Stimulated activated naive B cell treated with anti-CD40 and anti-IgM and Interleukin-4, amounts not matched to agents 10 μg/mL and 1 μg/mL and 100 μg/mL, for 72 hours (primary cell): ENCODE results near the gene GUCY1A2.

Experiments
- ATAC-seq, 2 donors: fragments of 150-1000 bp; cut with Tn5 transposase; replicated peaks; 2 replicates each; pipeline ENCODE4 v1.10.0; 2021; ENCODE audit warnings: moderate library complexity in 1 of 2
- DNase-seq: peaks from one replicate; pipeline ENCODE4 v3.0.0; 2021
- H3K27ac Mint-ChIP-seq: one replicate; pipeline ENCODE4 v1.8.0; 2022; ENCODE audit warnings: mild to moderate bottlenecking, mixed read lengths
- H3K27me3 Mint-ChIP-seq, 2 donors: one replicate each; pipeline ENCODE4 v1.8.0; 2022; ENCODE audit warnings: mixed read lengths in 2 of 2
- H3K36me3 Mint-ChIP-seq, 2 donors: one replicate each; pipeline ENCODE4 v1.8.0; 2022; ENCODE audit warnings: mixed read lengths in 2 of 2, mild to moderate bottlenecking in 1 of 2
- H3K4me1 Mint-ChIP-seq, 2 donors: one replicate each; pipeline ENCODE4 v1.8.0; 2022; ENCODE audit warnings: mixed read lengths in 2 of 2, mild to moderate bottlenecking in 1 of 2
- H3K4me3 Mint-ChIP-seq, 2 donors: one replicate each; pipeline ENCODE4 v1.8.0; 2022; ENCODE audit warnings: mild to moderate bottlenecking in 2 of 2, mixed read lengths in 2 of 2, moderate library complexity in 1 of 2
- H3K9me3 Mint-ChIP-seq, 2 donors: one replicate each; pipeline ENCODE4 v1.8.0; 2022; ENCODE audit warnings: mixed read lengths in 2 of 2, mild to moderate bottlenecking in 1 of 2

Gene GUCY1A2

GRCh38 chr11:106691807-106692365, 326.4 kb downstream of the GUCY1A2 start:
- H3K27ac Mint-ChIP-seq = no peak overlapping the region
- no peak overlapping the region for H3K4me3 Mint-ChIP-seq
- no peaks in the 10 kb centered on the region for H3K27me3 Mint-ChIP-seq
- DNase-seq (no peak), ATAC-seq (no peak)
- no peaks in the 10 kb centered on the region for H3K36me3 Mint-ChIP-seq
- H3K9me3 Mint-ChIP-seq = peaks cover 0 to 4% of the 10 kb centered on the region in 2 donors
- H3K4me1 Mint-ChIP-seq = no peaks in the 10 kb centered on the region

GRCh38 chr11:106690923-106691322, 327.4 kb downstream of the GUCY1A2 start:
- no peak for ATAC-seq
- Mint-ChIP-seq H3K9me3 (peaks cover 0 to 4% of the 10 kb centered on the region in 2 donors), H3K36me3 (no peaks in the 10 kb centered on the region), H3K4me3 (no peak overlapping the region), H3K4me1 (no peaks in the 10 kb centered on the region), H3K27ac (no peak overlapping the region), H3K27me3 (no peaks in the 10 kb centered on the region)
- DNase-seq = no peak

- Mint-ChIP-seq H3K4me3 (no peak overlapping the region), H3K9me3 (peaks cover 0 to under 1% of the 10 kb centered on the region in 2 donors), H3K4me1 (no peaks in the 10 kb centered on the region), H3K27me3 (no peaks in the 10 kb centered on the region), H3K27ac (no peak overlapping the region), H3K36me3 (no peaks in the 10 kb centered on the region)
- ATAC-seq (no peak), DNase-seq (no peak)
These were observed 333.3 kb downstream of the GUCY1A2 start for GRCh38 chr11:106684944-106685343.

GRCh38 chr11:106683435-106683834, 334.8 kb downstream of the GUCY1A2 start:
- ATAC-seq (no peak), DNase-seq (no peak)
- Mint-ChIP-seq H3K27me3 (no peaks in the 10 kb centered on the region), H3K4me3 (no peak overlapping the region), H3K27ac (no peak overlapping the region), H3K36me3 (no peaks in the 10 kb centered on the region), H3K4me1 (no peaks in the 10 kb centered on the region), H3K9me3 (no peaks in the 10 kb centered on the region)

GRCh38 chr11:106681435-106681834, 336.8 kb downstream of the GUCY1A2 start:
- Mint-ChIP-seq H3K27me3 (no peaks in the 10 kb centered on the region), H3K4me1 (no peaks in the 10 kb centered on the region), H3K4me3 (no peak overlapping the region), H3K27ac (no peak overlapping the region), H3K9me3 (no peaks in the 10 kb centered on the region), H3K36me3 (no peaks in the 10 kb centered on the region)
- DNase-seq (no peak), ATAC-seq (no peak)

- ATAC-seq (no peak), DNase-seq (no peak)
- Mint-ChIP-seq H3K9me3 (no peaks in the 10 kb centered on the region), H3K27me3 (no peaks in the 10 kb centered on the region), H3K4me1 (no peaks in the 10 kb centered on the region), H3K36me3 (no peaks in the 10 kb centered on the region), H3K4me3 (no peak overlapping the region), H3K27ac (no peak overlapping the region)
These were observed 338.7 kb downstream of the GUCY1A2 start for GRCh38 chr11:106679581-106679980.

GRCh38 chr11:106679181-106679580, 339.1 kb downstream of the GUCY1A2 start:
- no peak overlapping the region for H3K4me3 Mint-ChIP-seq
- H3K27ac Mint-ChIP-seq = no peak overlapping the region
- no peaks in the 10 kb centered on the region for H3K4me1 Mint-ChIP-seq
- ATAC-seq (no peak), DNase-seq (no peak)
- H3K9me3 Mint-ChIP-seq = no peaks in the 10 kb centered on the region
- H3K36me3 Mint-ChIP-seq = no peaks in the 10 kb centered on the region
- no peaks in the 10 kb centered on the region for H3K27me3 Mint-ChIP-seq

GRCh38 chr11:106670069-106670468, 348.2 kb downstream of the GUCY1A2 start:
- no peaks in the 10 kb centered on the region for H3K36me3 Mint-ChIP-seq
- DNase-seq (no peak), ATAC-seq (no peak)
- no peak overlapping the region for H3K27ac Mint-ChIP-seq
- no peaks in the 10 kb centered on the region for H3K27me3 Mint-ChIP-seq
- peaks cover 4% of the 10 kb centered on the region in 2 donors for H3K9me3 Mint-ChIP-seq
- H3K4me3 Mint-ChIP-seq = no peak overlapping the region
- H3K4me1 Mint-ChIP-seq = no peaks in the 10 kb centered on the region

- DNase-seq (no peak), ATAC-seq (no peak)
- H3K4me1 Mint-ChIP-seq = no peaks in the 10 kb centered on the region
- no peak overlapping the region for H3K27ac Mint-ChIP-seq
- no peaks in the 10 kb centered on the region for H3K36me3 Mint-ChIP-seq
- H3K4me3 Mint-ChIP-seq = no peak overlapping the region
- H3K27me3 Mint-ChIP-seq = no peaks in the 10 kb centered on the region
- peaks cover 4% of the 10 kb centered on the region in 2 donors for H3K9me3 Mint-ChIP-seq
These were observed 350.1 kb downstream of the GUCY1A2 start for GRCh38 chr11:106668147-106668546.

GRCh38 chr11:106656646-106657045, 361.6 kb downstream of the GUCY1A2 start:
- Mint-ChIP-seq H3K27me3 (no peaks in the 10 kb centered on the region), H3K4me1 (no peaks in the 10 kb centered on the region), H3K4me3 (no peak overlapping the region), H3K9me3 (peaks cover 0 to 2% of the 10 kb centered on the region in 2 donors), H3K36me3 (no peaks in the 10 kb centered on the region), H3K27ac (no peak overlapping the region)
- no peak for DNase-seq
- ATAC-seq = no peak

- no peaks in the 10 kb centered on the region for H3K4me1 Mint-ChIP-seq
- DNase-seq (no peak), ATAC-seq (no peak)
- H3K27ac Mint-ChIP-seq = no peak overlapping the region
- H3K9me3 Mint-ChIP-seq = peaks cover 11 to 24% of the 10 kb centered on the region in 2 donors
- no peaks in the 10 kb centered on the region for H3K36me3 Mint-ChIP-seq
- H3K4me3 Mint-ChIP-seq = no peak overlapping the region
- no peaks in the 10 kb centered on the region for H3K27me3 Mint-ChIP-seq
These were observed 373.5 kb downstream of the GUCY1A2 start for GRCh38 chr11:106644824-106645223.

GRCh38 chr11:106642331-106642730, 375.9 kb downstream of the GUCY1A2 start:
- no peaks in the 10 kb centered on the region for H3K27me3 Mint-ChIP-seq
- H3K9me3 Mint-ChIP-seq = peaks cover 10 to 11% of the 10 kb centered on the region in 2 donors
- ATAC-seq (no peak), DNase-seq (no peak)
- H3K36me3 Mint-ChIP-seq = no peaks in the 10 kb centered on the region
- H3K27ac Mint-ChIP-seq = no peak overlapping the region
- H3K4me1 Mint-ChIP-seq = no peaks in the 10 kb centered on the region
- H3K4me3 Mint-ChIP-seq = no peak overlapping the region

GRCh38 chr11:106632283-106632682, 386.0 kb downstream of the GUCY1A2 start:
- DNase-seq (no peak), ATAC-seq (no peak)
- Mint-ChIP-seq H3K27me3 (no peaks in the 10 kb centered on the region), H3K9me3 (peaks cover 4 to 5% of the 10 kb centered on the region in 2 donors), H3K36me3 (no peaks in the 10 kb centered on the region), H3K27ac (no peak overlapping the region), H3K4me1 (no peaks in the 10 kb centered on the region), H3K4me3 (no peak overlapping the region)

GRCh38 chr11:106627694-106628093, 390.6 kb downstream of the GUCY1A2 start:
- H3K4me1 Mint-ChIP-seq = no peaks in the 10 kb centered on the region
- ATAC-seq = no peak
- peaks cover 3 to 5% of the 10 kb centered on the region in 2 donors for H3K9me3 Mint-ChIP-seq
- no peak overlapping the region for H3K4me3 Mint-ChIP-seq
- no peak for DNase-seq
- no peak overlapping the region for H3K27ac Mint-ChIP-seq
- H3K36me3 Mint-ChIP-seq = no peaks in the 10 kb centered on the region
- H3K27me3 Mint-ChIP-seq = no peaks in the 10 kb centered on the region

- no peak for DNase-seq
- no peak overlapping the region for H3K4me3 Mint-ChIP-seq
- no peaks in the 10 kb centered on the region for H3K27me3 Mint-ChIP-seq
- no peaks in the 10 kb centered on the region for H3K36me3 Mint-ChIP-seq
- H3K4me1 Mint-ChIP-seq = no peaks in the 10 kb centered on the region
- no peak overlapping the region for H3K27ac Mint-ChIP-seq
- H3K9me3 Mint-ChIP-seq = peaks cover 2 to 5% of the 10 kb centered on the region in 2 donors
- ATAC-seq = no peak
These were observed 392.7 kb downstream of the GUCY1A2 start for GRCh38 chr11:106625566-106625965.

- H3K4me1 Mint-ChIP-seq = no peaks in the 10 kb centered on the region
- no peaks in the 10 kb centered on the region for H3K36me3 Mint-ChIP-seq
- H3K9me3 Mint-ChIP-seq = peaks cover 2 to 5% of the 10 kb centered on the region in 2 donors
- no peaks in the 10 kb centered on the region for H3K27me3 Mint-ChIP-seq
- DNase-seq (no peak), ATAC-seq (no peak)
- no peak overlapping the region for H3K27ac Mint-ChIP-seq
- H3K4me3 Mint-ChIP-seq = no peak overlapping the region
These were observed 393.9 kb downstream of the GUCY1A2 start for GRCh38 chr11:106624377-106624776.
